Measurements from ENCODE around the gene RALGPS2. TPM values are rescaled to one million over a fixed set of nuclear protein-coding genes. Genes with fewer than 3 reads are reported as not detected.

RALGPS2 gene
- 24.6 TPM for total RNA-seq

- ATAC-seq (peak; percentile 85), DNase-seq (ENCODE audit: low spot score) (peak; percentile 77)
Observed at GRCh38 chr1:178724728-178725465, at the start of gene RALGPS2. RALGPS2 (plus strand) TSS chr1:178725244; CDS start chr1:178776765, 51,521 bp downstream.

GRCh38 chr1:178679237-178679636, 45.8 kb upstream of the RALGPS2 start:
- ATAC-seq (no peak), DNase-seq (ENCODE audit: low spot score) (no peak)

- no peak for ATAC-seq
Observed at GRCh38 chr1:178682429-178682828, 42.6 kb upstream of the RALGPS2 start.

GRCh38 chr1:178682886-178683285, 42.2 kb upstream of the RALGPS2 start:
- ATAC-seq (no peak), DNase-seq (ENCODE audit: low spot score) (no peak)

More at GRCh38 chr1:178682429-178682828, 42.6 kb upstream of the RALGPS2 start:
- no peak for DNase-seq (ENCODE audit: low spot score)

- DNase-seq (ENCODE audit: low spot score) (no peak), ATAC-seq (no peak)
Observed at GRCh38 chr1:178683291-178683690, 41.8 kb upstream of the RALGPS2 start.

- DNase-seq (ENCODE audit: low spot score) (no peak), ATAC-seq (no peak)
Observed at GRCh38 chr1:178684111-178684510, 40.9 kb upstream of the RALGPS2 start.

GRCh38 chr1:178684542-178685000, 40.5 kb upstream of the RALGPS2 start:
- DNase-seq (ENCODE audit: low spot score) (no peak), ATAC-seq (no peak)

GRCh38 chr1:178686407-178686806, 38.6 kb upstream of the RALGPS2 start:
- DNase-seq (ENCODE audit: low spot score) (no peak), ATAC-seq (no peak)

GRCh38 chr1:178688244-178688643, 36.8 kb upstream of the RALGPS2 start:
- ATAC-seq (no peak), DNase-seq (ENCODE audit: low spot score) (no peak)

GRCh38 chr1:178689769-178690168, 35.3 kb upstream of the RALGPS2 start:
- no peak for DNase-seq (ENCODE audit: low spot score)
- no peak for ATAC-seq

GRCh38 chr1:178690496-178690895, 34.5 kb upstream of the RALGPS2 start:
- no peak for DNase-seq (ENCODE audit: low spot score)
- ATAC-seq, result no peak

GRCh38 chr1:178692564-178693327, 32.3 kb upstream of the RALGPS2 start:
- DNase-seq (ENCODE audit: low spot score) (no peak), ATAC-seq (no peak)

- ATAC-seq (peak; percentile 52), DNase-seq (ENCODE audit: low spot score) (no peak)
Observed at GRCh38 chr1:178693366-178693765, 31.7 kb upstream of the RALGPS2 start.

- ATAC-seq (no peak), DNase-seq (ENCODE audit: low spot score) (no peak)
Observed at GRCh38 chr1:178694923-178695525, 30.0 kb upstream of the RALGPS2 start.

GRCh38 chr1:178702146-178702545, 22.9 kb upstream of the RALGPS2 start:
- no peak for DNase-seq (ENCODE audit: low spot score)

GRCh38 chr1:178704833-178705232, 20.2 kb upstream of the RALGPS2 start:
- no peak for DNase-seq (ENCODE audit: low spot score)
- no peak for ATAC-seq

More at GRCh38 chr1:178702146-178702545, 22.9 kb upstream of the RALGPS2 start:
- no peak for ATAC-seq

GRCh38 chr1:178706432-178706831, 18.6 kb upstream of the RALGPS2 start:
- peak; percentile 100 for ATAC-seq

GRCh38 chr1:178713259-178713658, 11.8 kb upstream of the RALGPS2 start:
- DNase-seq (ENCODE audit: low spot score) (no peak), ATAC-seq (no peak)

More at GRCh38 chr1:178706432-178706831, 18.6 kb upstream of the RALGPS2 start:
- DNase-seq (ENCODE audit: low spot score), result peak; percentile 59

GRCh38 chr1:178714453-178714852, 10.6 kb upstream of the RALGPS2 start:
- DNase-seq (ENCODE audit: low spot score), result no peak
- no peak for ATAC-seq

- DNase-seq (ENCODE audit: low spot score) (no peak), ATAC-seq (no peak)
Observed at GRCh38 chr1:178716111-178716510, 8.9 kb upstream of the RALGPS2 start.

- no peak for ATAC-seq
- DNase-seq (ENCODE audit: low spot score), result no peak
Observed at GRCh38 chr1:178718520-178718919, 6.5 kb upstream of the RALGPS2 start.

- DNase-seq (ENCODE audit: low spot score) (no peak), ATAC-seq (no peak)
Observed at GRCh38 chr1:178723546-178723945, 1.5 kb upstream of the RALGPS2 start.
